ENCODE data around the gene SUMF1. TPM values are rescaled to one million over a fixed set of nuclear protein-coding genes. Genes with fewer than 3 reads are reported as not detected.

SUMF1 gene
- polyA plus RNA-seq, 1 donor (not counting 4 experiments of a cell fraction or from before 2014, with no cell fraction given), result 36.1 TPM

DNA sequence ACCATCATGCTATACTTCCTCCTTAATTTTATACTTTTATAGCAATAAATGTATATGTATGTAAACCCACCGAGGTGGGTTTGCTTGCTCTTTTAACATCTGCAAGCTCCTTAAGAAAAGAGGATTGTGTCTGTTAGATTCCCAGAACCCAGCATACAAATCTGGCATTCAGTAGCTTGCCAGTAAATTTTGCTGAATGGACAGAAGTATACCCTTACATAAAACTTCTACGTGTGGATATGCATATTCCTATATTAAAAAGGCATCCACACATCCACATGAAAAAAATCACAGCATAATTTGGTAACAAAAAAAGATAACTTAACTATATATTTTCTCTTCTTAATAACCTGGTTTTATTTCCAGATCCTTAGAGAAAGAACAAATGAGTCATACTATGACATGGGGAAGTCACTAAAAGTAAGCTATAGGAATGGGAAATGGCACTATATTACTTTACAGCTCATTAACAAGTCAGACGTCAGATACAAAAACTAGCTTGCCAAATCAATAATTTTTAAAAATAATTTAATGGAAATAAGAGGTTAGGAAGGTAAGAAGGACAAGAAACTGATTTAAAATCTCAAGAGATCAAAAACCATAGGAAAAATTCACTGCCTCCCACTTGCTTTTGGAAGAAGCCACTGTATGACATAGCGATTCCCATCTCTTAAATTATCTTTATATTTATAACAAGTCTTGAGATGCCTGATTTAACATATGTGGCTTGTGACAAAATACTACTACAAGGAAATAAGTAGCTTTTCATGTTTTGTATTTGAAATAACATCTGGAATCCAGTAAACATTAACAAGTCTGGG lies 68.7 kb downstream of the SUMF1 start:
- no peak for FAIRE-seq
- Histone ChIP-seq H3K27me3 (ENCODE audit: control insufficient read depth, extremely low read depth, insufficient read depth, low read length) (no peaks in the 10 kb centered on the region), H3K36me3 (ENCODE audit: control insufficient read depth in 2 of 2, extremely low read depth in 1 of 2, insufficient read depth in 2 of 2, low read length in 2 of 2) (peaks cover 0 to 2% of the 10 kb centered on the region in 2 experiments), H3K79me2 (ENCODE audit: control insufficient read depth, insufficient read depth, low read length) (no peaks in the 10 kb centered on the region), H2AFZ (ENCODE audit: control insufficient read depth, low read length) (no peak overlapping the region), H3K4me1 (ENCODE audit: control insufficient read depth, extremely low read depth, insufficient read depth, low read length) (no peaks in the 10 kb centered on the region), H3K4me3 (ENCODE audit: control insufficient read depth in 2 of 3, extremely low read depth in 1 of 3, insufficient read depth in 2 of 3, low read depth in 1 of 3, low read length in 3 of 3) (no peak overlapping the region), H3K9me1 (ENCODE audit: control insufficient read depth, extremely low read depth, insufficient read depth, low read length) (no peaks in the 10 kb centered on the region), H4K20me1 (ENCODE audit: control insufficient read depth, extremely low read depth, insufficient read depth, low read length) (no peaks in the 10 kb centered on the region), H3K27ac (ENCODE audit: control insufficient read depth, insufficient read depth, low read length) (no peak overlapping the region), H3K9ac (ENCODE audit: control insufficient read depth, extremely low read depth, insufficient read depth, low read length) (no peak overlapping the region), H3K4me2 (ENCODE audit: control insufficient read depth, extremely low read depth, insufficient read depth, low read depth, low read length) (no peak overlapping the region), H3K9me3 (ENCODE audit: control insufficient read depth, low read depth, low read length) (no peaks in the 10 kb centered on the region)
- TF ChIP-seq, protein P1, sequence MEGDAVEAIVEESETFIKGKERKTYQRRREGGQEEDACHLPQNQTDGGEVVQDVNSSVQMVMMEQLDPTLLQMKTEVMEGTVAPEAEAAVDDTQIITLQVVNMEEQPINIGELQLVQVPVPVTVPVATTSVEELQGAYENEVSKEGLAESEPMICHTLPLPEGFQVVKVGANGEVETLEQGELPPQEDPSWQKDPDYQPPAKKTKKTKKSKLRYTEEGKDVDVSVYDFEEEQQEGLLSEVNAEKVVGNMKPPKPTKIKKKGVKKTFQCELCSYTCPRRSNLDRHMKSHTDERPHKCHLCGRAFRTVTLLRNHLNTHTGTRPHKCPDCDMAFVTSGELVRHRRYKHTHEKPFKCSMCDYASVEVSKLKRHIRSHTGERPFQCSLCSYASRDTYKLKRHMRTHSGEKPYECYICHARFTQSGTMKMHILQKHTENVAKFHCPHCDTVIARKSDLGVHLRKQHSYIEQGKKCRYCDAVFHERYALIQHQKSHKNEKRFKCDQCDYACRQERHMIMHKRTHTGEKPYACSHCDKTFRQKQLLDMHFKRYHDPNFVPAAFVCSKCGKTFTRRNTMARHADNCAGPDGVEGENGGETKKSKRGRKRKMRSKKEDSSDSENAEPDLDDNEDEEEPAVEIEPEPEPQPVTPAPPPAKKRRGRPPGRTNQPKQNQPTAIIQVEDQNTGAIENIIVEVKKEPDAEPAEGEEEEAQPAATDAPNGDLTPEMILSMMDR (optimal IDR thresholded peaks at IDR 0.05 in 1 of 3, IDR thresholded peaks at IDR 0.05 in 1 of 3, conservative IDR thresholded peaks at IDR 0.05 in 1 of 3; ENCODE audit: extremely low read depth in 1 of 3, insufficient read depth in 2 of 3, low read length in 3 of 3), result no peak
- dilution Hi-C loops (cut with MboI; ENCODE audit: extremely low pct_ligation_motif_present, low sequenced_read_pairs), result no loop called here
- DNase-seq (ENCODE audit: low read depth, low spot score), result no peak

DNA sequence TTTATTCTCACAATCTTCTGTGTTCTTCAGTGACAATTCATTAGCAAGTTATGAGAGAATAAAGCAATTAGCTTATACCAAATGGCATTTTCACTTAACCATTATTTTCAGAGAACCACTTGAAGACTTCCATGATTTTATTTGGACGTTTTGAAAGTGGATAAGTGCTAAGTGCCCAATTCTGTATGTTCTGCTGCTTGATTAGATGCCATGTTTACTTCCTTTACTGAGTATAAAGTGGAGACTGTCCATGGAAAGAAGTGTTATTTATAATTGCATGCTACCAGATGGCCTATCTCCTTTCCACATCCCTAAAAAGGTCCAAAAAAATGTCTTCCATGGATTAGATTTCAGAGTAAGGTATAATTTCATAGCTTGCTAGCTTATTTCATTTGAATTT lies 69.6 kb downstream of the SUMF1 start:
- Histone ChIP-seq H3K27me3 (ENCODE audit: control insufficient read depth, extremely low read depth, insufficient read depth, low read length) (no peaks in the 10 kb centered on the region), H3K36me3 (ENCODE audit: control insufficient read depth in 2 of 2, extremely low read depth in 1 of 2, insufficient read depth in 2 of 2, low read length in 2 of 2) (no peaks in the 10 kb centered on the region), H3K4me2 (ENCODE audit: control insufficient read depth, extremely low read depth, insufficient read depth, low read depth, low read length) (no peak overlapping the region), H2AFZ (ENCODE audit: control insufficient read depth, low read length) (no peak overlapping the region), H4K20me1 (ENCODE audit: control insufficient read depth, extremely low read depth, insufficient read depth, low read length) (no peaks in the 10 kb centered on the region), H3K4me1 (ENCODE audit: control insufficient read depth, extremely low read depth, insufficient read depth, low read length) (no peaks in the 10 kb centered on the region), H3K9me1 (ENCODE audit: control insufficient read depth, extremely low read depth, insufficient read depth, low read length) (no peaks in the 10 kb centered on the region), H3K9ac (ENCODE audit: control insufficient read depth, extremely low read depth, insufficient read depth, low read length) (no peak overlapping the region), H3K9me3 (ENCODE audit: control insufficient read depth, low read depth, low read length) (no peaks in the 10 kb centered on the region), H3K4me3 (ENCODE audit: control insufficient read depth in 2 of 3, extremely low read depth in 1 of 3, insufficient read depth in 2 of 3, low read depth in 1 of 3, low read length in 3 of 3) (no peak overlapping the region), H3K79me2 (ENCODE audit: control insufficient read depth, insufficient read depth, low read length) (no peaks in the 10 kb centered on the region), H3K27ac (ENCODE audit: control insufficient read depth, insufficient read depth, low read length) (no peak overlapping the region)
- no peak for FAIRE-seq
- DNase-seq (ENCODE audit: low read depth, low spot score), result no peak
- dilution Hi-C loops (cut with MboI; ENCODE audit: extremely low pct_ligation_motif_present, low sequenced_read_pairs), result no loop called here
- TF ChIP-seq, protein P1 (optimal IDR thresholded peaks at IDR 0.05 in 1 of 3, IDR thresholded peaks at IDR 0.05 in 1 of 3, conservative IDR thresholded peaks at IDR 0.05 in 1 of 3; ENCODE audit: extremely low read depth in 1 of 3, insufficient read depth in 2 of 3, low read length in 3 of 3), result no peak
- TF ChIP-seq EZH2 (IDR thresholded peaks at IDR 0.05; ENCODE audit: low read length), result no peak

All from keratinocyte (primary cell).